G401 (cell line): ENCODE results near the gene CDH5. TPM values are rescaled to one million over a fixed set of nuclear protein-coding genes. Genes with fewer than 3 reads are reported as not detected.

Experiments
- DNase-seq: peaks from one replicate; pipeline ENCODE4 v3.0.0-alpha.2; 2015; ENCODE audit warnings: low spot score
- in situ Hi-C: cut with HindIII; loops from 2 replicates; pipeline ENCODE4 v1.10.0; 2016; ENCODE audit warnings: low sequenced_read_pairs, mixed read lengths
- total RNA-seq: library from RNA; depleted of rRNA; stranded (reverse); fragments of >200 nt; shearing (Covaris generic); gene quantifications from 2 replicates; pipeline ENCODE4 v1.2.3, GENCODE V29; 2014

CDH5 gene
- total RNA-seq, 1 experiment from 2014 or later, result not detected

DNA sequence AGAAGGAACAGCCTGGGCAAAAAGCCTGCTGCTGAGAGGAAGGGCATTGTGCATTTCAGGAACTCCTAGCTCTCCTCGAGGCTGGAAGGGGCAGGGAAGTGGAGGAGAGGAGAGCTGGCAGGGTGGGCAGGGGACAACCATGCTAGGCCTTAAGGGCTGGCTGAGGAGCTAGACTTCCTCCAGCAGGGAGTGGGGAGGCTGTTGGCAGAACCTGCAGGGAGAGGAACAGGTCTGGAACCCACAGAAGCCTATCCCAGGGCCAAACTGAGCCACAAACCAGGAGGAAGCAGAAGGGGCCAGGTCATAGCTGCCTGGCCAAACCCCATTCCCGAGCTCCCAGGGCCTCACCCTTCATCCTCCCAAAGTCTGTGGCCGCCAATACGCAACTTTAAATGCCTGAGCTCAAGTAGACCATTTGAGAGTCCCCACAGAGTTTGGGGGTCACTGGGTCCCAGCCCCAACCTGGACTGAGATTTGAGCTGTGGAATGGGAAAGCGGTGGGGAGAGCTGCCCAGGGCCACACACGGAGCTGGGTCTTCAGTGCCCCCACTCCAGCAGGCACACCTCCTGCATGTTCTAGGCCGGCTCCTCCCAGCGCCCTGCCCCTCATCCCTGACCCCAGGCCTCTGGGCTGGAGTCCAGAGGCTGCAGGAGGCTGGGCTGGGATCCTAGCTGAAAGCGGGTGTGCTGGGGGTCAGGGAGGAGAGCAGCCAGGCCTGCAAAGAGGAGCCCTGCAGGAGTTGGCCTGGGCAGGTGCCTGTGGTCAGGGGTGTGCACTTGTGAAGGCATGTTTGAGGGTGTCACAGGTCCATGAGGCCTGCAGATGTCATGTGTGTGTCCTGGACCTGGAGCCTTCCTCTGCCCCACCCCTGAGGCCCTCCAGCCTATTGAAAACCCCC is 4.5 kb downstream of the CDH5 start:
- in situ Hi-C loops, result no loop called here
- DNase-seq, result no peak

DNA sequence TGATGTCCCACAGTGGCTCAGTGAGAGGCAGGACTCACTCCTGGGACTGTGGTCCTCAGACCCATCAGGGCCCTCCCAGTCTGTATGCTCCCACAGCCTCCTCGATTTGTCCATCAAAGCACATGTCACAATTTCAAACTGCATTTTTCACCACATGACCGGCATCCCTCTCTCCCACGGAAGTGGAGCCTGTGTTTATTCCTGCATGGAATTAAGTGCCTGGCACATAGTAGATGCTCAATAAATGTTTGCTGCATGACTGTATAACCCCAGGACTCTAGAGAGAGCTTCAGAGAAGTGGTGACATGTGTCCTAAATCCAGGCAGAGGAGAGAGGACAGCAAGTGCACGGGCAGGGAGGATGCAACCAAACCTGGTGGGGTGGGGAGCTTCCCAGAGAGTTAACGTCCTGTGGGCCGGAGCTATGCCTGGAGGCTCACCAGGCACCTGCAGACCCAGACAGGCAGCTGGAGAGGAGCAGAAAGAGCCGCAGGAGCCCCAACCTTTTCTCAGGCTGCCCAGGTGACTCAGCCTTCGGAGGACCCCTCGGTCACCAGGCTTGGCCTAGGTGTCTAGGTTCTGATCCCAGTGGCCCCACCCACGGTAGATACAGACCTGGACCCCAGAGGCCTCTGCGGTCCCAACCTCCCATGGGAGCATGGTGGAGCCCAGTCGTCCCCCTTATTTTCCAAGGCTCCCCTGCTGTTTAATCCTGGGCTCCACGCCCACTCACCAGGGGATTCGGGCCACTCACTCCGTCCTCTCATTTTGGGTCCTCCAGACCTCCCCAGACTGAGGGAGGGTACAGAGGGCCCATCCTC is 5.8 kb downstream of the CDH5 start:
- in situ Hi-C loops, result no loop called here
- no peak for DNase-seq

DNA sequence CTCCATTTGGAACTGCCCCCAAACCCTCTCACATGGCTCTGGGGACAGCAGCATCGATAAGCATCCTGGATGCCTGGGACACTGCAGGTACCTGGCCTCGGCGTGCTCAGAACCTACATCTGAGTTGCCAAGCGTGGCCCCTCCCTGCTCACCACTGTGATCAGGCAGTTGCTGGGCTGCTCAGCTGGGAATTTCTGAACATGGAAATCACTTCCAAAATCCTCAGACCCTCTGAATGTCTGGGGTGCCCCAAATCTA is 6.3 kb downstream of the CDH5 start:
- no peak for DNase-seq
- in situ Hi-C loops, result no loop called here

DNA sequence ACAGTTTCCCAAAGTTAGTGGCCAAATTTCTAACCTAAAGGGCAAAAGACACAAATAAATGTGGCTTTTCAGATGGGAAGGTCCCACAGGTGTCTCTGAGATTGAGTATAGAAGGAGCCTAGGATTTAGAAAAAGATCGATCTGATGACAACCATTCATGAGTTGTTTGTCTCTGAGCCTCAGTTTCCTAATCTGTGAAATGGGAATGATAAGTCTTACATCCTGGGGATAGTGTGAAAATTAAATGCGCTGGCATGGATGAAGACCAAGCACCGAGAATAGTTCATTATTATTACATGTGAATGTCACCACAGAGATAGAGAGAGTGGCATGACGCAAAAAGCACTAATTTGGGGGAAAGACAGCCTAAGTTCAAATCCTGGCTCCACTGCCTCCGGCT is 7.2 kb downstream of the CDH5 start:
- in situ Hi-C loops, result no loop called here
- no peak for DNase-seq

DNA sequence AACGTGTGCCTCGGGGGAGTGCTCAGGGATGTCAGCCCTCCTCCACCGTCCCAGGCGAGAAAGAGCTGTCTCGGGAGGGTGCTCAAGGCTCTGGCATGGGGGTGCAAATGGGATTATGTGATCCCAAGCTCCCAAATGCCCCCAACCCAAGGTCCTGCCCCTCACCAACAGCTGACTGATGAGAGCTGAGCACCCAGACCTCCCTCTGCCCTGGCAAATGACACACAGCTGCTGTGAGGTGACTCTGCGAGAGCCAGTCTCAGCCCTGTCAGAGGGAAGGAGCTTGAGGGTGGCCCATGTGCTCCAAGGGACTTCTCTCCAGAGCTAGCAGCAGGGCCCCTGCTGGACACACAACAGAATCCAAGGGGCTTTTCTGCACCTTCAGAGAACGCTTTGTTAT is 7.7 kb downstream of the CDH5 start:
- no peak for DNase-seq
- in situ Hi-C loops, result no loop called here

DNA sequence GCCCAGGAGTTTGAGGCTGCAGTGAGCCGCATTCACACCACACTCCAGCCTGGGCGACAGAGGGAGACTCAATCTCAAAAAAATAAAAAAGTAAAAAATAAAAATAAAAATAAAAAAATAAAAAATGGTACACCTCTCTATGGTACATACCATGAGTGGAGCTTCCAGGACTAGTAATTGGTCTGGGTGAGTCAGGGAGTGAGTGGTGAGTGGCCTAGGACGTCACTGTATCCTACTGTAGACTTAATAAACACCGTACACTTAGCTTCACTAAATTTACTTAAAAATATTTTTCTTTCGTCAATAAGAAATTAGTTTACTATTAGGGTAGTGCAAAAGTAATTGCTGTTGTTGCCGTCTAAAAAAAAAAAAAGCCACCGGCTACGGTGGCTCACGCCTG is 9.0 kb downstream of the CDH5 start:
- DNase-seq, result no peak
- in situ Hi-C loops, result no loop called here

DNA sequence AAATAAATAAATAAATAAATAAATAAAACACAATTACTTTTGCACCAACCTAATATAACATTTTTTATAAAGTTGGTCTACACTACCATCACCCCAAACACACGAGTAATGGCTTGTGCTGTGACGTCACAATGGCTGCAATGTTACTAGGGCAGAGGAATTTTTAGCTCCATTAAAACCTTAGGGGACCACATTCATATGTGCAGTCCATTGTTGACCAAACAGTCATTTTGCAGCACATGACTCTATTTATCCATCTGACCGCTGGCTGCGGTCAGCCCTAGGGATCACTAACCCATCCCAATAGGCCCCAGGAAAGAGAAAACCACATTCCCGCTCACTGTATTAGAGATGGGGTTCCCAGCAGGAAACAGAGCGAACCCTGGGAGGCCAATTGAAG is 9.6 kb downstream of the CDH5 start:
- no peak for DNase-seq
- in situ Hi-C loops, result no loop called here

DNA sequence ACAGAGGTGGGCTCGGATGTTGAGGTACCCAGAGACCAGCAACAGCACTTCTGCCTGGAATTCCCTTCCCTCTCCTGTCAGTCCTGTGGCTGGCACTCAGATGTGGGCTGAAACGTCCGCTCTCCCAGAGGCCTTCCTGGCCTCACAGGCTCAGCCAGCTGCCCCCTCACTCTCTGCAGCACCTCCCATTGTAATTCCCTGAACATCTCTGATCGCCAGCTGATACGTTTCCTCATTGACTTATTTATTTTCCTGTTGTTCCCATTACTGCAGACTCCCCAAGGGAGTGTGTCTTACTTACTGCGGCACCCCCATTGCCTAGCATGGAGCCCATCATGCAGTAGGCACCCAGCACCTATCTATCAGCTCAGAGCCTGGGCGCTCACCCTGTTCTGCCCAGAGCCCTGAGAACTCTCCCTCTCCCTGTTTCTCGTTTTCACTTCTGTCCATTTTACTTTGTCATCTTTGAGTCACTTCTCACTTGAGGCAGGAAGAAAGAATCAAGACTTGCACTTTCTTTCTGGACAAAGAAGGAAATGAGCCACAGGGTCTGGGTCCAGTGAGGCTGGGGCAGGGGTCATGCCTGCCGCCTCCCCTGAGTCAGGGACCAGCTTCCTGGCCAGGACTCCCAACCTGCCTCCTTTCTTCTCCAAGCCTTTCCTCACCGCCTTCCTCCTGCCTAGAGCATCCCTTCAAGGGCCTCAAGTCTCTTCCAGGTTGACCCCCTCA is 10.2 kb downstream of the CDH5 start:
- in situ Hi-C loops, result no loop called here

DNA sequence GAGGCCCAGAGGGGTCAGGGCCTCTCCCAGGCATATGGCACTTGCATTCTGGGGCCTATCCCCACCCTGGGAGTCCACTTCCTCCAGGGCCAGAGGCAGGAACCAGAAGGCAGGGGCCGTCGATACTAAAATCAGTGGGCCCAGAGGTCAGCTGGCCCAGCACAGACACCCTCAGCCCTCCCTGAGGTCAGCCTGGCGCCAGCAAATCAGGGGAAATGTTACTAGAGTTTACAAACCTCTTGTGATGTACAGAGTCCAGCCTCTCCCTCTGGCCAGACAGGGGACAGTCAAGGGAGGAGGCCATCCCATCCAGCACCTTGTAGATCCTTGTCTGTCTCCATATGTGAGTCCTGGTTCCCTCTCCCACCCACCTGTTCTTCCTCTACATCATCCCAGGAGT is 10.8 kb downstream of the CDH5 start:
- no peak for DNase-seq
- in situ Hi-C loops, result no loop called here

More for the DNA sequence above, 10.2 kb downstream of the CDH5 start:
- no peak for DNase-seq

DNA sequence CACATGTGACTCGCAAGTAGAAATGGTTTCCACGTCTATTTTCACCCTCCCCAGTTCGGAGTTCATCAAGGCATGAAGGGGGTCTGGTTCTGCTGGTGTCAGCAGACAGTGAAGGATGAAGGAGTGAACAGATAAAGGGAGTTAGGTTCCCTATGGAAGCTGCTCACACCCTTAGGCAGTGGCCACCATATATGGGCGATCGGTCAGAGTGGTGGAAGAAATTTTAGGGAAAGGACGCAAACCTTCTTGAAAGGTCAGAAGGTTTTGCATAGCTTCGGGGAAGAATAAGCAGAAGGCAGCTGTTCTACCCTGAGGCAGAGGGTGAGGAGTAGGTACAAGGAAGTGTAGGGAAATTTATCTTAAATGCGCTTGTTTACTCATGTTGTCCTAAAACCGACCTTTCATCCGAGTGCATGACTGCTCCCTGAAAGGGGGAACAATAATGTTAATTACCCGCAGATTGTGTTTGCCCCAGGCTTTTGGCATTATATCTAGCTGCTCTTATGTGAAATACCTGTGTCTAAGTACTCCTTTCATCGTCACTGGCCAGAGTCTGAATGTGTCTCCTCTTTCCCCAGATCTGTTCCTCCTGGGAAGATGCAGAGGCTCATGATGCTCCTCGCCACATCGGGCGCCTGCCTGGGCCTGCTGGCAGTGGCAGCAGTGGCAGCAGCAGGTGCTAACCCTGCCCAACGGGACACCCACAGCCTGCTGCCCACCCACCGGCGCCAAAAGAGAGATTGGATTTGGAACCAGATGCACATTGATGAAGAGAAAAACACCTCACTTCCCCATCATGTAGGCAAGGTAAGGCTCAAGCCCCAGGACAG is 12.5 kb downstream of the CDH5 start:
- in situ Hi-C loops, result no loop called here

DNA sequence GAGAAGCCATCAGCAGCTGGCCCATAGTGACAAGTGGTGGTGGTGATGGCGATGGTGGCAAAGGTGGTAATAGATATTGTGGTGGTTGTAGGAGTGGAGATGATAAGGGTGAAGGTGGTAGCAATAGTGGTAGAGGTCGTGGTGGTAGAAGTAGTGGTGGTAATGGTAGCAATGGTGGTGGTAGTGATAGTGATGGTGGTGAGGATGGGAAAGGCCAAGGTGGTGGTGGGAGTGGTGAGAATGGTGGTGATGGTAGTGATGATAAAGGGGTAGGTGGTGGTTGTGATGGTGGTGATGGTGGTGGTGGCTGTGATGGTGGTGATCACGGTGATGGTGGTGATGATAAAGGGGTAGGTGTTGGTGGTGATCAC is 13.1 kb downstream of the CDH5 start:
- no peak for DNase-seq
- in situ Hi-C loops, result no loop called here

More for the DNA sequence above, 12.5 kb downstream of the CDH5 start:
- DNase-seq, result no peak

DNA sequence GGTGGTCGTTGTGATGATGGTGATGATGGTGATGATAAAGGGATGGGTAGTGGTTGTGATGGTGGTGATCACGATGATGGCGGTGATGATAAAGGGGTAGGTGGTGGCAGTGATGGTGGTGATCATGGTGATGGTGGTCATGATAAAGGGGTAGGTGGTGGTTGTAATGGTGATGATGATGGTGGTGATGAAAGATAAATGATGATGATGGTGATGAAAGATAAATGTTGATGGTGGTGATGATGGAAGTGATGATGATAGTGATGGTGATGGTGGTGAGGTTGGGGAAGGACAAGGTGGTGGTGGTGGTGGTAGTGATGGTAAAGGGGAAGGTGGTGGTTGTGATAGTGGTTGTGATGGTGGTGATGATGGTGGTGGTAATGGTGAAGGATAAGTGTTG is 13.9 kb downstream of the CDH5 start:
- in situ Hi-C loops, result no loop called here
- no peak for DNase-seq

DNA sequence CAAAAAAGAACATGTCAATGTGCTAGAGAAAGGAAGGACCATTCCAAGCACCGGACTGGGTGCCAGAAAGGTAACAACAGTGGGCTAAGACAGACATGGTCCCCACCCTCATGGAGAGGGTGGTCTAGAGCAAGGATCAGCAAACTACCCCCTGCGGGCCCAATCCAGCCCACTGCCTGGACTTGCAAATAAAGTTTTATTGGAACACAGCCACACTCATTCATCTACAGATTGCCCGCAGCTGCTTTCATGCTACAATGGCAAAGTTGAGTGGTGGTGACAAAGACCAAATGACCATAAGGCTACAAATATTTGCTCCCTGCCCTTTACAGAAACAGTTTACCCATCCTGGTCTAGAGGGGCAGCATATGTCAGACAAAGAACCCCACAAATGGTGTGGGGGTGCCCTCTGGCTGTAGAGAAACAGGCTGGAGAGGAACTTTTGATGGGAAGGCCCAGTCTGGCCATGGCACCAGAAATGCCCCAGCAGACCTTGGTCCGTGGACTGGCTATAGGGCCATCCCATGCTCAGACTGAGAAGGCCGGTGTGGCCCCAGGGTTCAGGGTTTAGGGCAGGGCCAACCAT is 15.2 kb downstream of the CDH5 start:
- in situ Hi-C loops, result no loop called here
- no peak for DNase-seq

DNA sequence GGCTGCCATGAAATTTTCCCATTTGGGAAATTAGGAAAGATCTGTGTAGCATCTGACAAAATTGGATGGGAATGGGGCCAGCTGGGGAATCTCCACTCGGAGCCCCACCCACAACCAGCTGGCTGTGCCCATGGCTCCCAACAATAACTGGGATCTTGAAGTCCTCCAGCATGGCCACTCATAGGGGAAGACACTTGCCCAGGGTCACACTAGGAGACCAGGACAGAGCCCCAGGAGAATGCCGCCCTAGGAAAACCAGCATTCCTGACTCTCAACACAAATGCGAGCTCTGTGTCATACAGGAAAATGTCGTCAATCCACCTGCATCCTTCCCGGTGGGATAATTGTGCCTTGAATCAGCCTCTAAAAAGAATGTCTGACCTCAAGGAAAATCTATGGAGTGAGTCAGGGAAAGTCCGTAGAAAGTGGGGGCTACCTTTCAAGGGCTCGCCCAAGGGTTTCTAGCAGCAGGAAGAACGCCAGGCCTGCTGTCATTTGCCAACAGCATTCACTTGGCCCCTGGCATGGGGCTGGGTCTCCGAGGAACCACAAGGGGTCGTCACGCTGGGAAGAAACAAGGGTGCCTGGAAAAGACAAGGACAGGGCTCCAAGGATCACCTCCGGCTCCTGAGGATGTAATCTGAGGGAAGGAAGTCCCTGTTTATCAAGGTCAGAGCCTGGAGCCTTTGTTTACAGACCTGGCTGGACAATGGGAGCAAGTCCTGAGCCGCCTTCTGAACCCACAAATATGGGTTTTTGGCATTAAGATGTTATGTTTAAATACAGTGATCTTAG is 15.9 kb downstream of the CDH5 start:
- in situ Hi-C loops, result no loop called here
- DNase-seq, result no peak

DNA sequence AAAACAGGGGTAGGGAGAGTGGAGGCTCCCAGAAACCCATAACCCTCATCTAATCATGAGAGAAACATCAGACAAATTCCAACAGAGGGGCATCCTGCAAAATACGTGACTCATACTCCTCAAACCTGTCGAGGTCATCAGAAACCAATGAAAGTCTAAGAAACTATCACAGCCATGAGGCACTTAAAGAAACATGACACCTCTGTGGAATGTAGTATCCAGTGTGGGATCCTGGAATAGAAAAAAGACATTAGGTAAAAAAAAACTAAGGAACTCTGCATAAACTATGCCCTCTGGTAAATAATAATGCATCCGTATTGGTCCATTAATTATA is 16.4 kb downstream of the CDH5 start:
- in situ Hi-C loops, result no loop called here
- DNase-seq, result no peak

DNA sequence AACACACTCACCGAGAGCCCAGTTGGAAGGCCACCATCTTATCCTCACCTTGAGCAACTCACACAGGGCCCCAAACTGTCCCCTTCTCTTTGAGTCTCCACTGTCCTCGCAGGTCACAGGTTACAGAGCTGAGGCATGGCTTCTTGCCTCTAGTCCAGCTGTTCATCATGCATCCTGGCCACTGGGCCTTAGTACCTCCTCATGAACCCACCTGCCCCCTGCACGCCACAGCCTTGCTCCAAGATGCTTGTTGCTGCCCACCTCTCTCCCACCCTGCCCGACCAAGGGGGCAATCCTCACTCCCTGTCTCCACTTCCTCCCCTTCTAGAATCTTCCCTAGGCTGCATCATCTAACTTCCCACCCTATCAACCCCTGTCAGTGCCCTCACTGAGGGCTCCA is 17.1 kb downstream of the CDH5 start:
- no peak for DNase-seq
- in situ Hi-C loops, result no loop called here

DNA sequence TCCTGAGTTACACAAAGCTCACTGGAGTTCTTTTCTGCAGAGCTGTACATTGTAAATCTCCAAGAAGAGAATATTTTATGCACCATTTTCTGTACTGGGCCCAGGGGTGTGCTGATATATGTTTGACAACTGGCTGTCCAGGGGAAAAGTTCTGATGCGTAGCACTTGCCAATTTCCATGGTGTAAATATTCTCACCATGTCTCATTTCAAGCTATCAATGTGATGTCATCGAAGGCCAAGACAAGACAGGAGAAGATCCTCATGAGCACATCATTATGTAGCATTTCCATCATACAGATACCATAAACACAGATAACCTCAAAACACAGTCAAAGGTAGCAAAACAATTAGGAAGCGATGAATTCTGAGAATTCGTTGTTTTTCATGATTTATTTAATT is 18.9 kb downstream of the CDH5 start:
- in situ Hi-C loops, result no loop called here
- DNase-seq, result no peak
